Effector memory CD8-positive, alpha-beta T cell (primary cell): ENCODE measurements around the gene CCDC33.

Experiments used
- ATAC-seq: fragments of 150-1000 bp; cut with Tn5 transposase; replicated peaks from 2 replicates; pipeline ENCODE4 v1.10.0; 2021; ENCODE audit warnings: mild to moderate bottlenecking, moderate library complexity
- DNase-seq, 3 experiments: peaks; one replicate each; pipeline ENCODE4 v3.0.0; 2021
- H3K27ac Mint-ChIP-seq, 2 donors: one replicate each; pipeline ENCODE4 v1.8.0; 2022; ENCODE audit warnings: mild to moderate bottlenecking in 2 of 2, mixed read lengths in 2 of 2, moderate library complexity in 2 of 2
- H3K27me3 Mint-ChIP-seq, 2 donors: one replicate each; pipeline ENCODE4 v1.8.0; 2022; ENCODE audit warnings: mixed read lengths in 2 of 2
- H3K36me3 Mint-ChIP-seq: one replicate; pipeline ENCODE4 v1.8.0; 2022; ENCODE audit warnings: mild to moderate bottlenecking, moderate library complexity, mixed read lengths; ENCODE audit not compliant: insufficient read depth
- H3K4me1 Mint-ChIP-seq, 2 donors: one replicate each; pipeline ENCODE4 v1.8.0; 2022; ENCODE audit warnings: low read depth in 2 of 2, mixed read lengths in 2 of 2
- H3K4me3 Mint-ChIP-seq, 2 donors: one replicate each; pipeline ENCODE4 v1.8.0; 2022; ENCODE audit warnings: mild to moderate bottlenecking in 2 of 2, mixed read lengths in 2 of 2, moderate library complexity in 2 of 2
- H3K9me3 Mint-ChIP-seq, 2 donors: one replicate each; pipeline ENCODE4 v1.8.0; 2022; ENCODE audit warnings: mixed read lengths in 2 of 2

CCDC33 gene

GRCh38 chr15:74213858-74214284 is 22.3 kb upstream of the CCDC33 start:
- H3K27me3 Mint-ChIP-seq: peaks cover 25 to 65% of the 10 kb centered on the region in 2 donors
- no peaks in the 10 kb centered on the region for H3K9me3 Mint-ChIP-seq
- DNase-seq: no peak
- H3K4me3 Mint-ChIP-seq: no peak overlapping the region
- H3K27ac Mint-ChIP-seq: no peak overlapping the region
- no peak for ATAC-seq
- H3K4me1 Mint-ChIP-seq: no peaks in the 10 kb centered on the region
- peaks cover 6% of the 10 kb centered on the region for H3K36me3 Mint-ChIP-seq

GRCh38 chr15:74214324-74215021 is 21.7 kb upstream of the CCDC33 start:
- Mint-ChIP-seq H3K4me1 (no peaks in the 10 kb centered on the region), H3K27me3 (peaks cover 26 to 65% of the 10 kb centered on the region in 2 donors), H3K27ac (peak overlapping the region in 1 of 2 donors; percentile 21), H3K36me3 (peaks cover 6% of the 10 kb centered on the region), H3K4me3 (no peak overlapping the region), H3K9me3 (no peaks in the 10 kb centered on the region)
- ATAC-seq: no peak
- DNase-seq: no peak

- no peak for DNase-seq
- no peak overlapping the region for H3K27ac Mint-ChIP-seq
- H3K36me3 Mint-ChIP-seq: peaks cover 6% of the 10 kb centered on the region
- peaks cover 39 to 76% of the 10 kb centered on the region in 2 donors for H3K27me3 Mint-ChIP-seq
- no peak for ATAC-seq
- H3K9me3 Mint-ChIP-seq: no peaks in the 10 kb centered on the region
- no peak overlapping the region for H3K4me3 Mint-ChIP-seq
- no peaks in the 10 kb centered on the region for H3K4me1 Mint-ChIP-seq
Observed at GRCh38 chr15:74215958-74216357, 20.2 kb upstream of the CCDC33 start.

- H3K9me3 Mint-ChIP-seq: no peaks in the 10 kb centered on the region
- peaks cover 34 to 85% of the 10 kb centered on the region in 2 donors for H3K27me3 Mint-ChIP-seq
- H3K27ac Mint-ChIP-seq: no peak overlapping the region
- no peaks in the 10 kb centered on the region for H3K4me1 Mint-ChIP-seq
- DNase-seq: no peak
- H3K36me3 Mint-ChIP-seq: peaks cover 6% of the 10 kb centered on the region
- H3K4me3 Mint-ChIP-seq: no peak overlapping the region
- ATAC-seq: no peak
Observed at GRCh38 chr15:74216949-74217348, 19.2 kb upstream of the CCDC33 start.

- ATAC-seq (no peak), DNase-seq (no peak)
- Mint-ChIP-seq H3K27ac (no peak overlapping the region), H3K27me3 (peaks cover 38 to 95% of the 10 kb centered on the region in 2 donors), H3K4me1 (no peaks in the 10 kb centered on the region), H3K9me3 (no peaks in the 10 kb centered on the region), H3K4me3 (no peak overlapping the region), H3K36me3 (peaks cover 6% of the 10 kb centered on the region)
Observed at GRCh38 chr15:74217907-74218885, 17.9 kb upstream of the CCDC33 start.

- no peaks in the 10 kb centered on the region for H3K4me1 Mint-ChIP-seq
- peaks cover 6% of the 10 kb centered on the region for H3K36me3 Mint-ChIP-seq
- ATAC-seq (no peak), DNase-seq (no peak)
- no peaks in the 10 kb centered on the region for H3K9me3 Mint-ChIP-seq
- H3K27me3 Mint-ChIP-seq: peaks cover 43 to 95% of the 10 kb centered on the region in 2 donors
- no peak overlapping the region for H3K27ac Mint-ChIP-seq
- H3K4me3 Mint-ChIP-seq: no peak overlapping the region
Observed at GRCh38 chr15:74220475-74221248, 15.5 kb upstream of the CCDC33 start.

- no peak for DNase-seq
- Mint-ChIP-seq H3K4me3 (no peak overlapping the region), H3K9me3 (no peaks in the 10 kb centered on the region), H3K4me1 (no peaks in the 10 kb centered on the region), H3K36me3 (peaks cover 3% of the 10 kb centered on the region), H3K27me3 (peaks cover 52 to 99% of the 10 kb centered on the region in 2 donors), H3K27ac (no peak overlapping the region)
- no peak for ATAC-seq
Observed at GRCh38 chr15:74221399-74222239, 14.5 kb upstream of the CCDC33 start.

GRCh38 chr15:74222240-74223119 is 13.6 kb upstream of the CCDC33 start:
- H3K27me3 Mint-ChIP-seq: peaks cover 57 to 100% of the 10 kb centered on the region in 2 donors
- no peaks in the 10 kb centered on the region for H3K4me1 Mint-ChIP-seq
- ATAC-seq (no peak), DNase-seq (no peak)
- H3K27ac Mint-ChIP-seq: no peak overlapping the region
- no peak overlapping the region for H3K4me3 Mint-ChIP-seq
- H3K9me3 Mint-ChIP-seq: no peaks in the 10 kb centered on the region
- H3K36me3 Mint-ChIP-seq: no peaks in the 10 kb centered on the region

GRCh38 chr15:74225928-74226327 is 10.2 kb upstream of the CCDC33 start:
- no peak overlapping the region for H3K4me3 Mint-ChIP-seq
- no peak for ATAC-seq
- H3K4me1 Mint-ChIP-seq: no peaks in the 10 kb centered on the region
- H3K27ac Mint-ChIP-seq: no peak overlapping the region
- H3K36me3 Mint-ChIP-seq: peaks cover 3% of the 10 kb centered on the region
- no peak for DNase-seq
- no peaks in the 10 kb centered on the region for H3K9me3 Mint-ChIP-seq
- peaks cover 62 to 97% of the 10 kb centered on the region in 2 donors for H3K27me3 Mint-ChIP-seq

GRCh38 chr15:74226761-74227540 is 9.2 kb upstream of the CCDC33 start:
- Mint-ChIP-seq H3K36me3 (peaks cover 3% of the 10 kb centered on the region), H3K4me3 (no peak overlapping the region), H3K4me1 (no peaks in the 10 kb centered on the region), H3K27me3 (peaks cover 72 to 97% of the 10 kb centered on the region in 2 donors), H3K9me3 (no peaks in the 10 kb centered on the region), H3K27ac (no peak overlapping the region)
- DNase-seq (no peak), ATAC-seq (no peak)

GRCh38 chr15:74227968-74228722 is 8.0 kb upstream of the CCDC33 start:
- Mint-ChIP-seq H3K36me3 (peaks cover 3% of the 10 kb centered on the region), H3K4me1 (no peaks in the 10 kb centered on the region), H3K27me3 (peaks cover 76 to 97% of the 10 kb centered on the region in 2 donors), H3K4me3 (no peak overlapping the region), H3K9me3 (no peaks in the 10 kb centered on the region), H3K27ac (no peak overlapping the region)
- DNase-seq (no peak), ATAC-seq (no peak)
